Spleen (tissue), 11 donors: Measurements from ENCODE around the gene ACADL. TPM values are rescaled to one million over a fixed set of nuclear protein-coding genes. Genes with fewer than 3 reads are reported as not detected.

ENCODE experiments used
- DNase-seq: peaks from one replicate; pipeline ENCODE4 v3.0.0-alpha.2; 2020
- H3K27ac ChIP-seq, 8 donors: fragments of 200-600 bp; sonication (generic) in 7 of 8; 1 replicate in 4 of 8; 2 replicates in 4 of 8; pipeline versions ENCODE4 v1.5.0 to v1.8.0; 2016 to 2021; ENCODE audit warnings: inconsistent platforms in 4 of 8, mild to moderate bottlenecking in 4 of 8, moderate library complexity in 1 of 8
- H3K27me3 ChIP-seq, 7 donors: fragments of 200-600 bp; sonication (generic) in 6 of 7; replicated peaks in 1 of 7; 1 replicate in 4 of 7; 2 replicates in 3 of 7; pipeline versions ENCODE4 v1.5.0 to v1.8.0; 2016 to 2021; ENCODE audit warnings: inconsistent platforms in 3 of 7, mild to moderate bottlenecking in 1 of 7
- H3K36me3 ChIP-seq, 6 donors: fragments of 200-600 bp; sonication (generic) in 5 of 6; 1 replicate in 4 of 6; 2 replicates in 2 of 6; pipeline versions ENCODE4 v1.5.0 to v1.8.0; 2016 to 2021; ENCODE audit warnings: inconsistent platforms in 2 of 6
- H3K4me1 ChIP-seq, 6 donors: fragments of 200-600 bp; sonication (generic) in 5 of 6; 1 replicate in 3 of 6; 2 replicates in 3 of 6; pipeline versions ENCODE4 v1.5.0 to v1.8.0; 2016 to 2021; ENCODE audit warnings: inconsistent platforms in 3 of 6
- H3K4me3 ChIP-seq, 8 donors: fragments of 200-600 bp; sonication (generic) in 7 of 8; 1 replicate in 4 of 8; 2 replicates in 4 of 8; pipeline versions ENCODE4 v1.5.0 to v1.8.0; 2016 to 2021; ENCODE audit warnings: inconsistent platforms in 4 of 8, mild to moderate bottlenecking in 4 of 8, moderate library complexity in 2 of 8
- H3K9me3 ChIP-seq, 8 donors: fragments of 200-600 bp; sonication (generic) in 7 of 8; 1 replicate in 4 of 8; 2 replicates in 4 of 8; pipeline versions ENCODE4 v1.5.0 to v1.8.0; 2016 to 2021; ENCODE audit warnings: inconsistent platforms in 4 of 8
- CTCF ChIP-seq, 11 experiments: fragments of 200-600 bp in 7 of 11; fragments of 450-650 bp in 4 of 11; sonication (generic) in 4 of 11; IDR thresholded peaks in 8 of 11; conservative IDR thresholded peaks in 3 of 11; 1 replicate in 7 of 11; 2 replicates in 4 of 11; pipeline versions ENCODE4 v1.4.0 to v1.8.0; 2016 to 2021; ENCODE audit warnings: antibody characterized with exemption in 11 of 11, inconsistent platforms in 4 of 11, mild to moderate bottlenecking in 1 of 11
- POLR2A ChIP-seq, 3 donors: fragments of 450-650 bp; IDR thresholded peaks; one replicate each; pipeline ENCODE4 v1.5.1; 2017; ENCODE audit warnings: antibody characterized with exemption in 3 of 3, mild to moderate bottlenecking in 1 of 3
- POLR2AphosphoS5 ChIP-seq, 3 donors: sonication (generic); formaldehyde crosslinking; IDR thresholded peaks; one replicate each; pipeline ENCODE4 v1.5.1; 2017; ENCODE audit warnings: antibody characterized with exemption in 3 of 3
- WGBS, 5 donors: extraction: QIAGEN DNeasy Blood & Tissue Kit in 3 of 5; methylation state at CpG; one replicate each; pipeline versions ENCODE4 v1.1.5 to v1.1.7; 2013 to 2018; 5-methylcytosine and 5-hydroxymethylcytosine counted together
- intact Hi-C: fragments of 100-400 bp; cut with DNase I; formaldehyde crosslinking; loops from one replicate; pipeline ENCODE4 v1.15.0; 2023; ENCODE audit warnings: low total_unique reads
- polyA plus RNA-seq, 3 donors: library from polyadenylated mRNA; stranded (reverse); fragments of 200-250 nt; gene quantifications; one replicate each; pipeline ENCODE4 v1.2.1, GENCODE V29; 2013
- total RNA-seq, 7 donors: library from RNA; depleted of rRNA in 3 of 7; stranded (reverse); fragments of >200 nt in 3 of 7; fragmentation: NEBNext Ultra II Directional in 4 of 7; extraction: Animal tissue kit (Norgen Biotek cat#: 25700) in 4 of 7; gene quantifications; one replicate each; pipeline versions ENCODE4 v1.1.0 to v1.2.1, GENCODE V29; 2016 to 2021
- donor health status: healthy with polysubstance abuse.
- donor health status: DM: no; HTN: no; CAD: no; lungs with moderate emphysema.
- donor health status: DM: no; HTN: no; CAD: no.
- donor health status: Bipolar disorder and iron deficiency.
- donor health status: healthy.
- donor health status: DM: no; HTN: no; CAD: no.
- donor health status: DM: yes; HTN: yes; CAD: no.

The ACADL gene
- total and polyA plus RNA-seq, 10 donors, result 0.07 to 0.32 TPM; not detected in 8

- H3K4me1 ChIP-seq, result peaks cover 0 to 25% (median 19%) of the 10 kb centered on the region in 6 donors
- TF ChIP-seq CTCF (IDR thresholded peaks at IDR 0.05 in 8 of 11, conservative IDR thresholded peaks at IDR 0.05 in 3 of 11) (no peak), POLR2A (IDR thresholded peaks at IDR 0.05) (no peak), POLR2AphosphoS5 (IDR thresholded peaks at IDR 0.05) (no peak)
- peaks cover 0 to 4% (median 0%) of the 10 kb centered on the region in 8 donors for H3K9me3 ChIP-seq
- no peak for DNase-seq
- H3K27me3 ChIP-seq, result peaks cover 0 to 30% (median 0%) of the 10 kb centered on the region in 7 donors
- H3K36me3 ChIP-seq, result no peaks in the 10 kb centered on the region
- H3K4me3 ChIP-seq, result no peak overlapping the region
- intact Hi-C loops, result no loop called here
- H3K27ac ChIP-seq, result no peak overlapping the region
Observed at GRCh38 chr2:210174086-210174485, 51.2 kb downstream of the ACADL start.

- Histone ChIP-seq H3K27ac (peak overlapping the region in 5 of 8 donors; percentile 99 to 100 (median 99)), H3K27me3 (peaks cover 0 to 23% (median 0%) of the 10 kb centered on the region in 7 donors), H3K36me3 (no peaks in the 10 kb centered on the region), H3K9me3 (peaks cover 0 to 4% (median 0%) of the 10 kb centered on the region in 8 donors), H3K4me3 (peak overlapping the region in 7 of 8 donors; percentile 74 to 90 (median 81)), H3K4me1 (peaks cover 0 to 41% (median 28%) of the 10 kb centered on the region in 6 donors)
- intact Hi-C loops, result no loop called here
- WGBS, 5 donors, result 22 to 37% (median 25%) methylated on average over 8 of the region's 8 CpGs
- no peak for DNase-seq
- TF ChIP-seq POLR2AphosphoS5 (IDR thresholded peaks at IDR 0.05) (no peak), POLR2A (IDR thresholded peaks at IDR 0.05) (no peak), CTCF (IDR thresholded peaks at IDR 0.05 in 8 of 11, conservative IDR thresholded peaks at IDR 0.05 in 3 of 11) (no peak)
Observed at GRCh38 chr2:210172219-210172575, 53.0 kb downstream of the ACADL start.

- peaks cover 0 to 46% (median 31%) of the 10 kb centered on the region in 6 donors for H3K4me1 ChIP-seq
- H3K4me3 ChIP-seq, result peak within 1 kb of the TSS; percentile 74 to 90 (median 80)
- H3K9me3 ChIP-seq, result no peaks in the 10 kb centered on the region
- WGBS, 5 donors, result 0 to 1% (median 1%) methylated on average over 39 to 67 of the region's 67 CpGs
- TF ChIP-seq CTCF (IDR thresholded peaks at IDR 0.05 in 8 of 11, conservative IDR thresholded peaks at IDR 0.05 in 3 of 11) (peak in 1 of 11 experiments; percentile 5), POLR2AphosphoS5 (IDR thresholded peaks at IDR 0.05) (peak; percentile 93 to 98 (median 96)), POLR2A (IDR thresholded peaks at IDR 0.05) (peak in 1 of 3 donors; percentile 84)
- H3K27ac ChIP-seq, result peak within 1 kb of the TSS; percentile 94 to 100 (median 99)
- DNase-seq, result peak; percentile 99
- peaks cover 0 to 22% (median 0%) of the 10 kb centered on the region in 7 donors for H3K27me3 ChIP-seq
- no peaks in the 10 kb centered on the region for H3K36me3 ChIP-seq
- intact Hi-C loops, result no loop called here
Observed at GRCh38 chr2:210171309-210172218, 53.7 kb downstream of the ACADL start, which contains the start of gene KANSL1L. Gene KANSL1L (minus strand): TSS chr2:210171409. CDS start chr2:210154582, 16,827 bp downstream.
